ENCODE measurements around the gene MTHFD1L. TPM values are rescaled to one million over a fixed set of nuclear protein-coding genes. Genes with fewer than 3 reads are reported as not detected.

Gene MTHFD1L
- total and polyA plus RNA-seq, 2 of the 8 experiments (the other 6 are each of a cell fraction or from before 2014, with no cell fraction given): 29.2 to 105 TPM

GRCh38 chr6:151025076-151025475, 159.6 kb downstream of the MTHFD1L start:
- Histone ChIP-seq H2BK20ac (ENCODE audit: low read length) (no peak overlapping the region), H3K9me3 (ENCODE audit: insufficient read depth in 2 of 2, low read depth in 1 of 2, low read length in 1 of 2) (no peaks in the 10 kb centered on the region), H3K27ac (ENCODE audit: low read depth, low read length) (no peak overlapping the region), H2AFZ (ENCODE audit: low read length) (no peak overlapping the region), H4K91ac (replicated peaks; ENCODE audit: insufficient read length, low read length) (no peak overlapping the region), H3K4me3 (ENCODE audit: extremely low read depth in 1 of 4, insufficient read depth in 2 of 4, low read depth in 3 of 4, low read length in 4 of 4) (no peak overlapping the region), H3K18ac (ENCODE audit: extremely low read depth, low read length) (no peak overlapping the region), H3K23me2 (ENCODE audit: low read depth, low read length) (no peaks in the 10 kb centered on the region), H3K79me1 (ENCODE audit: low read depth, low read length) (no peaks in the 10 kb centered on the region; the same call in 1 of the 2 replicates), H3K56ac (replicated peaks; ENCODE audit: insufficient read length, low read depth, low read length) (no peak overlapping the region), H4K5ac (ENCODE audit: insufficient read length, low read depth, low read length) (no peak overlapping the region), H3K14ac (ENCODE audit: insufficient read length) (no peak overlapping the region), H3K27me3 (replicated peaks in 1 of 4; ENCODE audit: control insufficient read depth in 3 of 4, extremely low read depth in 1 of 4, insufficient read depth in 3 of 4, low read length in 3 of 4) (no peaks in the 10 kb centered on the region), H2BK5ac (ENCODE audit: low read depth, low read length) (no peak overlapping the region), H3K4me1 (replicated peaks in 1 of 4; ENCODE audit: control insufficient read depth in 3 of 4, insufficient read depth in 4 of 4, low read length in 3 of 4) (no peaks in the 10 kb centered on the region), H4K8ac (ENCODE audit: extremely low read depth, insufficient read depth, low read length) (no peak overlapping the region), H2BK15ac (ENCODE audit: low read length) (no peak overlapping the region), H3K4ac (replicated peaks; ENCODE audit: insufficient read length, low read depth, low read length) (no peak overlapping the region), H4K20me1 (replicated peaks in 1 of 2; ENCODE audit: control insufficient read depth in 1 of 2, insufficient read depth in 2 of 2, low read length in 2 of 2) (no peaks in the 10 kb centered on the region), H3K36me3 (ENCODE audit: control insufficient read depth in 2 of 4, insufficient read depth in 4 of 4, low read length in 3 of 4) (peaks cover 0 to 11% (median 3%) of the 10 kb centered on the region in 4 experiments; a peak in 4 of 8 replicates), H3K23ac (ENCODE audit: insufficient read length) (no peak overlapping the region), H2AK5ac (ENCODE audit: low read depth, low read length) (no peak overlapping the region), H3K4me2 (ENCODE audit: insufficient read depth in 1 of 2, low read depth in 2 of 2, low read length in 2 of 2) (no peak overlapping the region), H2BK12ac (ENCODE audit: low read depth, low read length) (no peak overlapping the region), H2BK120ac (replicated peaks; ENCODE audit: low read depth, low read length) (no peak overlapping the region), H3K9ac (replicated peaks in 1 of 4; ENCODE audit: extremely low read depth in 1 of 4, low read depth in 3 of 4, low read length in 3 of 4) (no peak overlapping the region), H3K79me2 (ENCODE audit: control insufficient read depth in 1 of 2, insufficient read depth in 2 of 2, low read length in 2 of 2) (no peaks in the 10 kb centered on the region)
- DNase-seq (ENCODE audit: low read depth in 1 of 2, low spot score in 2 of 2) (no peak), FAIRE-seq (no peak)
- CTCF ChIA-PET (ENCODE audit: partially characterized antibody): interaction anchor here (7.4 kb wide), 1 partner anchor 9 kb away, joined by 56 read pairs; no protein-coding TSS in a partner anchor
- POLR2A ChIA-PET (ENCODE audit: partially characterized antibody): no interaction called here
- WGBS, 2 experiments (ENCODE audit: extremely low coverage in 1 of 2, insufficient coverage in 1 of 2, insufficient read length in 1 of 2, insufficient replicate concordance in 2 of 2, low coverage in 1 of 2, low lambda C conversion rate in 2 of 2, missing lambda C conversion rate in 1 of 2): 91% methylated on average over 16 of the region's 16 CpGs; no CpG with 5 or more reads in 1 of the 2 experiments
- TF ChIP-seq EP300 (IDR thresholded peaks at IDR 0.05; ENCODE audit: borderline replicate concordance in 1 of 2, low read depth in 2 of 2, low read length in 2 of 2) (no peak), CBX5 (IDR thresholded peaks at IDR 0.05; ENCODE audit: low read depth, low read length) (no peak), TEAD4 (IDR thresholded peaks at IDR 0.05; ENCODE audit: low read depth, low read length) (no peak), ASH2L (IDR thresholded peaks at IDR 0.05; ENCODE audit: low read length) (no peak), RNF2 (IDR thresholded peaks at IDR 0.05; ENCODE audit: borderline replicate concordance, low read depth, low read length, missing control alignments, poor library complexity, severe bottlenecking) (no peak), KDM4A (IDR thresholded peaks at IDR 0.05; ENCODE audit: low read depth, low read length, severe bottlenecking) (no peak), SP1 (IDR thresholded peaks at IDR 0.05; ENCODE audit: low read depth, low read length) (no peak)

All from H1 (cell line).